GM20000 (cell line): ENCODE results near the gene CDADC1.
"Not testable (repeated sequence)": the region's sequence is repeated elsewhere in the genome, so short reads cannot be mapped to it uniquely, and the experiment has no call there.

Source experiments
- DNase-seq: peaks from one replicate; pipeline ENCODE4 v3.0.0; 2012; ENCODE audit warnings: low spot score
- TF ChIP-seq, protein P1 (sequence below): IDR thresholded peaks from 2 replicates; pipeline ENCODE4 v1.5.1; 2012; ENCODE audit warnings: mild to moderate bottlenecking, control low read depth; ENCODE audit errors: extremely low read depth, missing control alignments

The CDADC1 gene

DNA sequence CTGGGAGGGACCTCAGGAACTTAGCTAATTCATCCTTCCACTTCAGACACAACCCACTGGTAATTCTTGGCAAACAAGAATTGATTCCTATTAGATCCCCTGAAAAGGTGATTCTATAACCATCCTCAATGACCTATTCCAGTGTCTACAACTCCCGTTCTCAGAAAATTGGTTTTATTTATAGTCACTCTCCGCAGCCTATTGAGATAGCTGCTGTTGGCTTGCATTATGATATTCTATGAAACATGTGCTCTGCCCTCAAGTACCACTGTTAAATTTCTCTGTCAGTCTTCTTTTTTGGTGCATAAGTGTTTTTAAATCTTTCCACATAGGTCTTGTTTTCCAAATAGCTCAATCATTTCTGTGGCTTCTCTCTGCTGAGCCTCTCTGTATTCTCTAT lies 75.0 kb downstream of the CDADC1 start:
- no peak for DNase-seq
- TF ChIP-seq, protein P1, sequence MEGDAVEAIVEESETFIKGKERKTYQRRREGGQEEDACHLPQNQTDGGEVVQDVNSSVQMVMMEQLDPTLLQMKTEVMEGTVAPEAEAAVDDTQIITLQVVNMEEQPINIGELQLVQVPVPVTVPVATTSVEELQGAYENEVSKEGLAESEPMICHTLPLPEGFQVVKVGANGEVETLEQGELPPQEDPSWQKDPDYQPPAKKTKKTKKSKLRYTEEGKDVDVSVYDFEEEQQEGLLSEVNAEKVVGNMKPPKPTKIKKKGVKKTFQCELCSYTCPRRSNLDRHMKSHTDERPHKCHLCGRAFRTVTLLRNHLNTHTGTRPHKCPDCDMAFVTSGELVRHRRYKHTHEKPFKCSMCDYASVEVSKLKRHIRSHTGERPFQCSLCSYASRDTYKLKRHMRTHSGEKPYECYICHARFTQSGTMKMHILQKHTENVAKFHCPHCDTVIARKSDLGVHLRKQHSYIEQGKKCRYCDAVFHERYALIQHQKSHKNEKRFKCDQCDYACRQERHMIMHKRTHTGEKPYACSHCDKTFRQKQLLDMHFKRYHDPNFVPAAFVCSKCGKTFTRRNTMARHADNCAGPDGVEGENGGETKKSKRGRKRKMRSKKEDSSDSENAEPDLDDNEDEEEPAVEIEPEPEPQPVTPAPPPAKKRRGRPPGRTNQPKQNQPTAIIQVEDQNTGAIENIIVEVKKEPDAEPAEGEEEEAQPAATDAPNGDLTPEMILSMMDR, result no peak

DNA sequence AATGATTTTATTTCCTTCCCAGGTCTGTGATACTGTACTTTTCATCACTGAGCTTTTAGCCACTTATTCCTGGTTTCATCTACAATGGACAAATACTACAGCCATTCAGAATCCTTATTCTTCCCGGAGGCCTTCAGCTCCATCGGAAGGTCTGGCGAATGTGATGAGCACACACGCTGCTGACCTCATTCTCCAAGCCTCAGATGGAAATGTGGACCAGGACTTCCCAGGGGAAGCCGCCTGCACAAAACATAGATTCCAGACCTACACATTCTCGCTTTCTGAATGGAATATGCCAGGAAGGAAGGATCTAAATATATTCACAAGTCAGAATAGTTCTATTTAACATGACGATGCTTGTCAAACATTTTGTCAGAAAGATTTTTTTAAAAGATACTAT lies 75.6 kb downstream of the CDADC1 start:
- TF ChIP-seq, protein P1, result no peak
- no peak for DNase-seq

DNA sequence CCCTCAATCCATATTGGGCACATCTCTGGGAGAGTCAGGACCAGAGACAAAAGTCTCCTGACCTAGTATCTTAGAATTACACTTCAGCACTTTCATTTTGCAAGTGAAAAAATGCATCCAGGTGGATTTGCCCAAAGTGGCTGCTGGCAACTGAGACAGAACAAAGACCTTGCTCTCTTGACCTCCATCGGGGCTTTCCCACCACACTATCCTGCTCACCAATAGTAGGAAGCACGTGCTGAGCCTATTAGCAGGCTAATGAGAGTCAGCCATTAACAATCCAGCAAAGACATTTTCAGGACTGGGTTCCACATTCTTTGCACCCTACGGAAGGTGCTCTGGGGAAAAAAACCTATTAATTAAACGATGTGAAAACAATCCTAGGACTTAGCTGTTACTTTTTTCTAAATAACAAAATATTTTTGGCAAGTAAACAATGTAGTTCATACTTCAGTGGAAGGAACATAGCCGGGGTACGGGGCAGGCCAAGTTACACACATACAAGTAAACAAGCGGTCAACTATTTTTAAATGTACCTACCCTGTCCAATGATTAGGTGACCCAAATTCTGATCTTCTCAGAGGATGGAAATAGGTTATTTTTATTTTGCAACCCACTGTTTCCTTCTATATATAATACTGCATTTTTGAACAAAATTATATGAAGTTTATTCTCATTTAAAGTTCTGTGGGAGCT lies 78.6 kb downstream of the CDADC1 start:
- DNase-seq, result no peak
- TF ChIP-seq, protein P1, result no peak

DNA sequence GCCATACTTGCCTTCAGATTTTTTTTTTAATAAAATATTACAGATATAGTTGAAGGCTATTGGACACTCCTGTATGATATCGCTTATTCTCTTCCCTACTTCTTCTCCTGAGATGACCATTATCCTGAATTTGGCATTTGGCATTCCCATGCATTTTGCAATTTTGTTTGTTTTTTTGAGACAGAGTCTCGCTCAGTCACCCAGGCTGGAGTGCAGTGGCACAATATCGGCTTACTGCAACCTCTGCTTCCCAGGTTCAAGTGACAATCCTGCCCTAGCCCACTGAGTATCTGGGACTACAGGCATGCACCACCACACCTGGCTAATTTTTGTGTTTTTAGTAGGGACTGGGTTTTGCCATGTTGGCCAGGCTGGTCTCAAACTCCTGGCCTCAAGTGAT lies 79.4 kb downstream of the CDADC1 start:
- DNase-seq, result not testable (repeated sequence)

DNA sequence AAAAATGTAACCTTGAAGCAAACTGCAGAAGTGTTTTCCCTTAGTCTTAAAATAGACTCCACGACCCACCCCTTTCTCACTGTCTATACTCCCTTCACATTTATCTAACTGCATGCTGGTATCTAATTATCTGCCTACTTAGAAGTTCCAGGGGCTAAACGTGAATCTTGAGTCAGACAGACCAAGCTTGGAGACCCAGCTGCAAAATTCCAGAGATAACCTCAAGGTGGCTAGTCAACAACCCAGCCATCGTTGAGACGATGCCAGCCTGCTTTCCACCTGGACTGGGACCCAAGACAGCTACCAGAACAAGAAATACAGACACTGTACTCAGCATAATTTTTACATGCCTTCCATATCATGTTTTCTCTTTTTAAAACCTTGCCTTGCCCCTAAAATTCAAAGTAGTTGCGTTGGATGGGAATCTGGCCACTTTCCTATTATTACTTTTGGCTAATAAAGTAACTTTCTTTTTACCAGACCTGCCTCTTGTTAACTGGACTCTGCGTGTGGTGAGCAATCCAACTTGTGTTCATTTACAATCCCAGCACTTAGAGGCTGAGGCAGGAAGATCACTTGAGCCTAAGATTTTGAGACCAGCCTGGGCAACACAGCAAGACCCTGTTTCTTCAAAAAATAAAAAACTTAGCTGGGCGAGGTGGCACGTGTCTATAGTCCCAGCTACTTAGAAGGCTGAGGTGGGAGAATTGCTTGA lies 82.3 kb downstream of the CDADC1 start:
- DNase-seq, result no peak
- TF ChIP-seq, protein P1, result no peak

DNA sequence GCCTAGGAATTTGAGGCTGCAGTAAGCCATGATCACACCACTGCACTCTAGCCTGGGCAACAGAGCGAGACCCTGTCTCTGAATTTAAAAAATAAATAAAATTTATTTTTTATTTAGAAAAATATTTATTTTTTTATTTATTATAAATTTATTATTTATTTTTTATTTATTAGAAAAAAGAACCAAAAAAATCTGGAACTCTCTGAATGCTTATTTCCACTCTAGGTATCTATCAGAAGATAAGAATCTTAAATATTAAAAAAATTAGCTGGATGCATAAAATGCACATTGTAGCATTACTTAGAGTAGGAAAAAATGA lies 82.8 kb downstream of the CDADC1 start:
- TF ChIP-seq, protein P1, result no peak
- DNase-seq, result no peak

DNA sequence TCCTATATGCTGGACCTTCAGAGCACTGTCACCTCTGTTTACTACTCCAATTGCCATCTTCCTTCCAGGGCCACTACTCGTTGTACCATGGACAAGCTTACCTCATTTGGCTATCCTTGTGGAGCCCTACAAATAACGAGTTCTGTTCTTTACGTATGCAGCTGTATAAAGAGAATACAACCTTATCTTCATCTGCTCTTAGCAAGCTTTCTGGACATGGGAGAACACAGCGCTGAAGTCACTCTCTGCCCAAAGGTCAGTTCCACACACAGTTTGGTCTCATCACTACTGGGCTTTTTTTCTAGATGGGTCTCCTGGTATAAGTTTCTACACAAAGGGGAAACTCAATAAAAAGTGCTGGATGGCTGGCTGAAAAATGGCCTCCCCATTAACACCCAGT lies 88.9 kb downstream of the CDADC1 start:
- TF ChIP-seq, protein P1, result no peak
- DNase-seq, result no peak

DNA sequence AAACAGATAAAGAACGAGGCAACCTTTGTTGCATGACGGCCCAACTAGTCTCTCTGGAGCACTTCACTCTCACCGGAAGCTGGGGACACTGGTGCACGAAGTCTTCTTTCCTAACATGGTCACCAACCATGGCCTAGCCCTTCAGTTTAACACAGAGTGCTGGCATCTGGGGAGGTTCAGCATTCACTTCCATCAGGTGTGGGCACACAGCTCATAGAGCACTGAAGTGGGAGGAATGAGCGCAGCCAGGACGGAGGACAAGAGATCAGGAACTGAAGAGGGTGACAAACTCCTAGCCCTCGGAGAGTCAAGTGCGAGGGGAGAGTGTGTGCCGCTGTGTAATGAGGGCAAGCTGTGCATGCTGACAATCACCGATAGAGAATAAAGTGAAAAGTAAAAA lies 92.4 kb downstream of the CDADC1 start:
- DNase-seq, result no peak
- TF ChIP-seq, protein P1, result no peak
